Calu3 (cell line): ENCODE results near the gene HDAC4. TPM values are rescaled to one million over a fixed set of nuclear protein-coding genes. Genes with fewer than 3 reads are reported as not detected.
A peak's percentile ranks its signal among the peaks of the same experiment; 100 is the strongest.

ENCODE experiments used
- BruUV-seq: library from RNA; stranded (reverse); fragments of 400-500 nt; replicated peaks from 2 replicates; lab custom pipeline; 2021; lab: Mats Ljungman, UMichigan
- CTCF ChIA-PET: fragments of 300-600 bp; sonication (Branson Sonifier 250); formaldehyde crosslinking; loops from one replicate; lab custom pipeline; 2022; ENCODE audit warnings: antibody characterized with exemption; lab: Charles Lee
- DNase-seq: peaks from one replicate; pipeline ENCODE4 v3.0.0; 2022
- H3K27ac Mint-ChIP-seq: one replicate; pipeline ENCODE4 v1.8.0; 2022; ENCODE audit warnings: mixed read lengths; ENCODE audit not compliant: unreplicated experiment
- H3K27me3 Mint-ChIP-seq: one replicate; pipeline ENCODE4 v1.8.0; 2022; ENCODE audit warnings: mixed read lengths; ENCODE audit not compliant: unreplicated experiment
- H3K36me3 Mint-ChIP-seq: one replicate; pipeline ENCODE4 v1.8.0; 2022; ENCODE audit warnings: mild to moderate bottlenecking, moderate library complexity, mixed read lengths; ENCODE audit not compliant: insufficient read depth, unreplicated experiment
- H3K4me1 Mint-ChIP-seq: one replicate; pipeline ENCODE4 v1.8.0; 2022; ENCODE audit warnings: mild to moderate bottlenecking, low read depth, mixed read lengths; ENCODE audit not compliant: unreplicated experiment
- H3K4me3 Mint-ChIP-seq: one replicate; pipeline ENCODE4 v1.8.0; 2022; ENCODE audit warnings: mild to moderate bottlenecking, low read depth, moderate library complexity, mixed read lengths; ENCODE audit not compliant: unreplicated experiment
- H3K9me3 Mint-ChIP-seq: one replicate; pipeline ENCODE4 v1.8.0; 2022; ENCODE audit warnings: low read depth, mixed read lengths; ENCODE audit not compliant: unreplicated experiment
- intact Hi-C: fragments of 100-400 bp; cut with micrococcal nuclease; formaldehyde crosslinking; loops from one replicate; pipeline ENCODE4 v1.10.0; 2022; ENCODE audit not compliant: unreplicated experiment
- total RNA-seq: library from RNA; stranded (reverse); gene quantifications from 2 replicates; pipeline ENCODE4 v1.2.3, GENCODE V29; 2022
- TF ChIP-seq, protein P1 (sequence below): fragments of 200-600 bp; IDR thresholded peaks from one replicate; pipeline ENCODE4 v1.8.0; 2022; ENCODE audit warnings: antibody characterized with exemption; ENCODE audit not compliant: unreplicated experiment

HDAC4 gene
- total RNA-seq, 1 experiment from 2014 or later: 39.6 TPM

- Mint-ChIP-seq H3K9me3 (no peaks in the 10 kb centered on the region), H3K4me3 (no peak overlapping the region), H3K36me3 (no peaks in the 10 kb centered on the region), H3K27me3 (no peaks in the 10 kb centered on the region), H3K4me1 (peaks cover 12% of the 10 kb centered on the region), H3K27ac (no peak overlapping the region)
- no TSS peak for BruUV-seq
- peak; percentile 6 for DNase-seq
- CTCF ChIA-PET: no interaction called here
- TF ChIP-seq, protein P1, sequence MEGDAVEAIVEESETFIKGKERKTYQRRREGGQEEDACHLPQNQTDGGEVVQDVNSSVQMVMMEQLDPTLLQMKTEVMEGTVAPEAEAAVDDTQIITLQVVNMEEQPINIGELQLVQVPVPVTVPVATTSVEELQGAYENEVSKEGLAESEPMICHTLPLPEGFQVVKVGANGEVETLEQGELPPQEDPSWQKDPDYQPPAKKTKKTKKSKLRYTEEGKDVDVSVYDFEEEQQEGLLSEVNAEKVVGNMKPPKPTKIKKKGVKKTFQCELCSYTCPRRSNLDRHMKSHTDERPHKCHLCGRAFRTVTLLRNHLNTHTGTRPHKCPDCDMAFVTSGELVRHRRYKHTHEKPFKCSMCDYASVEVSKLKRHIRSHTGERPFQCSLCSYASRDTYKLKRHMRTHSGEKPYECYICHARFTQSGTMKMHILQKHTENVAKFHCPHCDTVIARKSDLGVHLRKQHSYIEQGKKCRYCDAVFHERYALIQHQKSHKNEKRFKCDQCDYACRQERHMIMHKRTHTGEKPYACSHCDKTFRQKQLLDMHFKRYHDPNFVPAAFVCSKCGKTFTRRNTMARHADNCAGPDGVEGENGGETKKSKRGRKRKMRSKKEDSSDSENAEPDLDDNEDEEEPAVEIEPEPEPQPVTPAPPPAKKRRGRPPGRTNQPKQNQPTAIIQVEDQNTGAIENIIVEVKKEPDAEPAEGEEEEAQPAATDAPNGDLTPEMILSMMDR: no peak
- intact Hi-C loops: no loop called here
Measured at GRCh38 chr2:239226677-239227581, 173.9 kb downstream of the HDAC4 start.

DNA sequence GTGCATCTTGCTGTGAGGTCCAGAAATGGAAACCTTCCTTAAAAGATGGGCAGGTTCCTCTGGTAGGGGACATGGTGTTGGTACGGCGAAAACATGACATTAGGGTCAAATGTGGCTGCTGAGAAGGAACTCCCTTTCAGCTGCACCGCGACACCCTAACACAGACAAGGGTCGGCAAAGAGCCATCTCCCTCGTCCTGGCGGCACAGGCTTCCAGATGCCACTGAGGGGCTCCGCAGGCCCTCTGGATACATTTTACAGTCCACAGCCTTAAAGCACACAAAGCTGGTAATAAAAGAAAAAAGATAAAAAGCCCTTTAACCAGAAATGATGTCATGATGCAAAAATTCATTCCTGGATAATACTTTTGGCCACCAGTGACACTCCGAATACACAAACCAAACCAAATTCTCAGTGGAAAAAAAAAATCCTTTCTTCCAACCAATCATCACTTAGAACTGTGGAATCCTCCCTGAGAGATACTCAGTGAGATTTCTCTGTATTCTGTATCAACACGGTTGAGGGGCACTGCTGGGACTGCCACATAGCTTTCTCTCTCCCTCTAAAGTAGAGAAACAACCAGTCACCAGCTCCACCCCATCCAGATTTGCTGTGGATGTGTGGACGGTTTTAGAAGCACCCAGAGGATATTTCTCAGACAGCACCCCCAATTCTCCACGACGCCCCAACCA lies 174.8 kb downstream of the HDAC4 start:
- Mint-ChIP-seq H3K36me3 (no peaks in the 10 kb centered on the region), H3K4me1 (peaks cover 12% of the 10 kb centered on the region), H3K9me3 (no peaks in the 10 kb centered on the region), H3K27me3 (no peaks in the 10 kb centered on the region), H3K27ac (no peak overlapping the region), H3K4me3 (no peak overlapping the region)
- BruUV-seq: no TSS peak
- TF ChIP-seq, protein P1: no peak
- CTCF ChIA-PET: no interaction called here
- DNase-seq: no peak
- intact Hi-C loops: no loop called here

DNA sequence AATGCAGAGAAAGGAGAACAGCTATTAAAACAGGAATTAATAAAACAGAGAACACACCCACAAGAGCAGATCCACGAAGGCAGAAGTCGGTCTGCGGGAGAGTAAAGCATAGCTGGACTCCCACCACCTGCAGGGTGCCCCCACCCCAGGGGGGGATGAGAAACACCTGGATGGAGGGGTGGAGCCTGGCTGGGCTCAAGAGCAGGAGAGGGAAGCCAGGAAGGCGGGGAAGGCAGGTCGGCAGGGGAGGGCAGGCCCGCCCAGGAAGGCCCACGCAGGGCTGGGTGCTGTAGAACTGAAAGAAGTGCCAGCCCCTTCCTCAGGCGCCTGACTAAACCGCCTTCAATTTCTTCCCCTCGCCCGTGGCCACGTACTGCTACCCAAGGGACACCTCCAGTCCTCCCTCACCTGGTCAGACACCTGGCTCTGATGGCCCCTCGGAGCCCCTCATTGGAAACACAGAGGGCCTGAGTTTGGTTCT lies 175.4 kb downstream of the HDAC4 start:
- no peaks in the 10 kb centered on the region for H3K27me3 Mint-ChIP-seq
- H3K36me3 Mint-ChIP-seq: no peaks in the 10 kb centered on the region
- CTCF ChIA-PET: no interaction called here

GRCh38 chr2:239224955-239225354 lies 175.9 kb downstream of the HDAC4 start:
- DNase-seq: no peak
- Mint-ChIP-seq H3K4me1 (peaks cover 12% of the 10 kb centered on the region), H3K9me3 (no peaks in the 10 kb centered on the region), H3K27ac (no peak overlapping the region), H3K36me3 (no peaks in the 10 kb centered on the region), H3K27me3 (no peaks in the 10 kb centered on the region), H3K4me3 (no peak overlapping the region)
- intact Hi-C loops: no loop called here
- no TSS peak for BruUV-seq
- CTCF ChIA-PET: no interaction called here
- TF ChIP-seq, protein P1: no peak

More for the DNA sequence above, 175.4 kb downstream of the HDAC4 start:
- no peak for DNase-seq
- no TSS peak for BruUV-seq
- intact Hi-C loops: no loop called here
- Mint-ChIP-seq H3K9me3 (no peaks in the 10 kb centered on the region), H3K4me1 (peaks cover 12% of the 10 kb centered on the region), H3K27ac (no peak overlapping the region), H3K4me3 (no peak overlapping the region)
- TF ChIP-seq, protein P1: no peak
